Upper lobe of left lung (tissue), 6 donors: ENCODE measurements around the gene GBX1. TPM values are rescaled to one million over a fixed set of nuclear protein-coding genes. Genes with fewer than 3 reads are reported as not detected.

ENCODE experiments used
- ATAC-seq, 2 donors: fragments of 200-7000 bp; cut with Tn5 transposase; one replicate each; pipeline ENCODE4 v1.9.1; 2022; ENCODE audit warnings: mild to moderate bottlenecking in 2 of 2, moderate library complexity in 2 of 2; ENCODE audit not compliant: low FRiP score in 2 of 2
- DNase-seq, 2 donors: peaks; one replicate each; pipeline ENCODE4 v3.0.0-alpha.2; 2019 to 2020
- H3K27ac ChIP-seq, 4 donors: fragments of 200-600 bp; sonication (generic); one replicate each; pipeline ENCODE4 v1.5.1; 2016 to 2019
- H3K27me3 ChIP-seq, 4 donors: fragments of 200-600 bp; sonication (generic); one replicate each; pipeline ENCODE4 v1.5.1; 2017 to 2019
- H3K36me3 ChIP-seq, 4 donors: fragments of 200-600 bp; sonication (generic); one replicate each; pipeline ENCODE4 v1.5.1; 2016 to 2019
- H3K4me1 ChIP-seq, 4 donors: fragments of 200-600 bp; sonication (generic); one replicate each; pipeline ENCODE4 v1.5.1; 2018 to 2019
- H3K4me3 ChIP-seq, 4 donors: fragments of 200-600 bp; sonication (generic); one replicate each; pipeline ENCODE4 v1.5.1; 2017 to 2019; ENCODE audit warnings: mild to moderate bottlenecking in 2 of 4, moderate library complexity in 1 of 4
- H3K9me3 ChIP-seq, 4 donors: fragments of 200-600 bp; sonication (generic); one replicate each; pipeline ENCODE4 v1.5.1; 2018 to 2019
- EP300 ChIP-seq, 4 donors: sonication (generic); formaldehyde crosslinking; IDR thresholded peaks; one replicate each; pipeline ENCODE4 v1.5.1; 2017; ENCODE audit warnings: antibody characterized with exemption in 4 of 4, control low read depth in 2 of 4
- POLR2A ChIP-seq, 4 donors: fragments of 450-650 bp; IDR thresholded peaks; one replicate each; pipeline ENCODE4 v1.5.1; 2016 to 2017; ENCODE audit warnings: antibody characterized with exemption in 4 of 4, mild to moderate bottlenecking in 2 of 4
- POLR2AphosphoS5 ChIP-seq, 2 donors: sonication (generic); formaldehyde crosslinking; IDR thresholded peaks; one replicate each; pipeline ENCODE4 v1.5.1; 2017; ENCODE audit warnings: antibody characterized with exemption in 2 of 2
- WGBS, 2 donors: methylation state at CpG; one replicate each; pipeline ENCODE4 v1.1.5; 2017 to 2018; 5-methylcytosine and 5-hydroxymethylcytosine counted together
- total RNA-seq, 6 donors: library from RNA; depleted of rRNA in 4 of 6; stranded (reverse); fragments of >200 nt in 4 of 6; gene quantifications; one replicate each; pipeline versions ENCODE4 v1.1.0 to v1.2.1, GENCODE V29; 2016 to 2021
- TF ChIP-seq, protein P1 (sequence below), 6 experiments: fragments of 450-650 bp in 4 of 6; fragments of 200-600 bp in 2 of 6; sonication (generic) in 2 of 6; IDR thresholded peaks; one replicate each; pipeline ENCODE4 v1.5.1; 2016 to 2019; ENCODE audit warnings: antibody characterized with exemption in 6 of 6
- donor health status: DM: no; HTN: no; CAD: no; lungs with moderate emphysema.
- donor health status: DM: no; HTN: yes; CAD: no; lungs with severe emphysema.

Gene GBX1
- total RNA-seq, 6 donors from 2014 or later, result not detected

DNA sequence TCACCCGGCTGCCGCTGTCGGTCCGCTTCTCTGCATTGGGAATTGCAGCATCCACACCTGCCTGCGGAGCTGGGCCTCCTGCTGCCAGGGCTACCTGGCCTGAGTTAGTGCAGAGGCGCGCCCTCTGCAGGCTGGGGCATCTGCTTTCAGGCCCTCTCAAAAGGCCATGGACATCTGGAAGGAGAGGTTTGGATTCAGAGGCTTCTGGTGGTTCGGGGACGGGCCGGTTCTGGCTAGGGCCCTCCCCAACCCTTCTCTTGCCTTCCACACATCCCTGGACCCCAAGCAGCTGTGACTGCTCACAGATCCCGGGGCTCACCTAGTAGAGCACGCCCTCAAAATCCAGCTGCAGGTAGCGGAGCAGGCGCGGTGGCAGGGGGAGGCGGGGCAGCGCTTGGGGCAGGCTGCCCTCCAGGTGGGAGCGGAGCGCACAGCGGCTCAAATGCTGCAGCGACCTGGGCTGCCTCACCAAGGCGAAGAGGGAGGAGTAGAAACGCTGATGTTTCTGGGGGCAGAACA, 8.4 kb upstream of the GBX1 start:
- Histone ChIP-seq H3K4me3 (no peak overlapping the region), H3K9me3 (no peaks in the 10 kb centered on the region), H3K27ac (no peak overlapping the region), H3K36me3 (no peaks in the 10 kb centered on the region), H3K27me3 (no peaks in the 10 kb centered on the region), H3K4me1 (peaks cover 0 to 4% (median 0%) of the 10 kb centered on the region in 4 donors)
- peak in 1 of 2 donors; percentile 70 for DNase-seq
- TF ChIP-seq, protein P1, sequence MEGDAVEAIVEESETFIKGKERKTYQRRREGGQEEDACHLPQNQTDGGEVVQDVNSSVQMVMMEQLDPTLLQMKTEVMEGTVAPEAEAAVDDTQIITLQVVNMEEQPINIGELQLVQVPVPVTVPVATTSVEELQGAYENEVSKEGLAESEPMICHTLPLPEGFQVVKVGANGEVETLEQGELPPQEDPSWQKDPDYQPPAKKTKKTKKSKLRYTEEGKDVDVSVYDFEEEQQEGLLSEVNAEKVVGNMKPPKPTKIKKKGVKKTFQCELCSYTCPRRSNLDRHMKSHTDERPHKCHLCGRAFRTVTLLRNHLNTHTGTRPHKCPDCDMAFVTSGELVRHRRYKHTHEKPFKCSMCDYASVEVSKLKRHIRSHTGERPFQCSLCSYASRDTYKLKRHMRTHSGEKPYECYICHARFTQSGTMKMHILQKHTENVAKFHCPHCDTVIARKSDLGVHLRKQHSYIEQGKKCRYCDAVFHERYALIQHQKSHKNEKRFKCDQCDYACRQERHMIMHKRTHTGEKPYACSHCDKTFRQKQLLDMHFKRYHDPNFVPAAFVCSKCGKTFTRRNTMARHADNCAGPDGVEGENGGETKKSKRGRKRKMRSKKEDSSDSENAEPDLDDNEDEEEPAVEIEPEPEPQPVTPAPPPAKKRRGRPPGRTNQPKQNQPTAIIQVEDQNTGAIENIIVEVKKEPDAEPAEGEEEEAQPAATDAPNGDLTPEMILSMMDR (IDR thresholded peaks at IDR 0.05), result no peak
- TF ChIP-seq EP300 (IDR thresholded peaks at IDR 0.05), result no peak
- no peak for TF ChIP-seq POLR2AphosphoS5 (IDR thresholded peaks at IDR 0.05)
- TF ChIP-seq POLR2A (IDR thresholded peaks at IDR 0.05), result no peak
- no peak for ATAC-seq
- WGBS, 2 donors, result 72 to 83% methylated on average over 10 to 23 of the region's 23 CpGs

DNA sequence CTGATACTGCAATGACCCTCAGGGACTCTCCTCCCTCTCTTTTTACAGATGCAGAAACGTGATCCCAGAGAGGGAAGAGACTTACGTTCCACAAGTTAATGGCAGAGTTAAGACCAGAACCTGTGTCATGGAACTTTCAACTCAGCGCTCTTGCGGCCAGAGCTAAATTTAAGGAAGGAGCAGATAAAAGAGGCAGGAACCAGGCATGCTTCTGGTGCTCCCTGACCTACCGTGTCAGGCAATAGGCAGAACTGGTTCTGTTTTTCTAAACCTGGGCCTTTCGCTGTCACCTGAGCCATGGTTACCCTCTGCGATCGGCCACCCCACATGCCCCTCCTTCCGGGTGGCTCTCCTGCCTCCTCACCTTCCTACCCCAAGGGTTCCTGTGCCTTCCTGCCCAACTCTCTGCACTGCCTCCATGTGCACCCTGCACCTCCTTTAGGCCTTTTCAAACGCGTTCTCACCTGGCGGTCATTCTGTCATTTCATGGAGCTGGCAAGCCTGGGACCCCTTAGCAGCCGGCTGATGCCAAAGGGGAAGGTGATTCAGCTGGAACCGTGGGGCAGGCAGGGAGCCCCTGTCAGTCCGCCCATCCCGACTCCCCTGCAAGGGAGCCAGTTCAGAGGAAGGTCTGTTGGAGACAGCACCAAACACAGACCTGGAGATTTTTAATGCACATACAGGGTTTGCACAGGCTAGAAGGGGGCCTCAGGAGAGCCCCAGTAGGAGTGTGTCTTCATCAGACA, 7.7 kb upstream of the GBX1 start:
- Histone ChIP-seq H3K4me3 (no peak overlapping the region), H3K36me3 (no peaks in the 10 kb centered on the region), H3K27ac (no peak overlapping the region), H3K4me1 (peaks cover 0 to 4% (median 0%) of the 10 kb centered on the region in 4 donors), H3K27me3 (no peaks in the 10 kb centered on the region), H3K9me3 (no peaks in the 10 kb centered on the region)
- ATAC-seq, result no peak
- WGBS, 2 donors, result 81 to 88% methylated on average over 16 of the region's 16 CpGs
- no peak for DNase-seq
- TF ChIP-seq POLR2A (IDR thresholded peaks at IDR 0.05) (no peak), EP300 (IDR thresholded peaks at IDR 0.05) (no peak), POLR2AphosphoS5 (IDR thresholded peaks at IDR 0.05) (no peak)
- TF ChIP-seq, protein P1 (IDR thresholded peaks at IDR 0.05), result no peak

DNA sequence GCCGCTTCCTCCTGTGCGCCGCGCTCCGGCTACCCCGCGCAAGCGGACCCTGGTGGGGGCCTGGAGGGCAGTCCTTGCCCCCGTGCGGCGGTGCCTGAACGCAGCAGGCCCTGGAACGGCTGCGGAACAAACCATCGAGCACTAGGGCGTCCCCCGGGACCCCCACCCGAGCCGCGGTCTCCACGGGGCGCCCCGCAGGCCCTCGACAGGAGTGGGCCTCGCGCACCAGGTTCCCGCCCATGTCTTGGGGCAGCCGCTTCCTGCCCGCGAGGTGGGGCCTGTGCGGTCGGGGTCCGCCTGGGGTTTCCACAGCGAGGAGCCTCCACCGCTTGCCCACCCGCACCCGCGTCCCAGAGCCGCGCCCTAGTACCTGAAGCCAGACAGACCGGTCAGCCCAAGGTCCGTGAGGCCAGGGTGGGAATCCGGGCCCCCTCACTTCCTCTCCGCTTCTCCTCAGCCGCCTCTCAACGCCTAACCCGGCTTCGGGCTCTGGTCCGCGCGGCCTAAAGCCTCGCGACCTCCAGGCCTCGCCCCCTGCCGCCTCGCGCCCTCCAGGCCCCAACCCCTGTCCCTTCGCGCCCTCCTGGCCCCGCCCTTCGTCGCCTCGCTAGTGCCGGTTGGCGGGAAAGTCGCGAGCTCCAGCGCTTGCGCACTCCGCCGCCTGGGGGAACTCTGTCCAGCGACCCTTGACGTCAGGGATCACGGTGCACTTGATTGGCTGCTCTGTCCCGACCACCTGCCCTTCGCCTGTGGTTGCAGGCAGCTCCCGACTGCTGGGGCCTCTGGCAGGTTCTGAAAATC, 7.0 kb upstream of the GBX1 start:
- DNase-seq, result peak; percentile 31 to 89
- 60 to 67% methylated on average over 31 to 69 of the region's 77 CpGs for WGBS, 2 donors
- TF ChIP-seq, protein P1 (IDR thresholded peaks at IDR 0.05), result no peak
- no peak for TF ChIP-seq POLR2A (IDR thresholded peaks at IDR 0.05)
- no peak for TF ChIP-seq EP300 (IDR thresholded peaks at IDR 0.05)
- TF ChIP-seq POLR2AphosphoS5 (IDR thresholded peaks at IDR 0.05), result no peak
- no peaks in the 10 kb centered on the region for H3K36me3 ChIP-seq
- H3K4me3 ChIP-seq, result no peak overlapping the region
- H3K27me3 ChIP-seq, result peaks cover 0 to 3% (median 0%) of the 10 kb centered on the region in 4 donors
- no peak for ATAC-seq
- no peaks in the 10 kb centered on the region for H3K9me3 ChIP-seq
- no peak overlapping the region for H3K27ac ChIP-seq
- H3K4me1 ChIP-seq, result peaks cover 0 to 4% (median 0%) of the 10 kb centered on the region in 4 donors

DNA sequence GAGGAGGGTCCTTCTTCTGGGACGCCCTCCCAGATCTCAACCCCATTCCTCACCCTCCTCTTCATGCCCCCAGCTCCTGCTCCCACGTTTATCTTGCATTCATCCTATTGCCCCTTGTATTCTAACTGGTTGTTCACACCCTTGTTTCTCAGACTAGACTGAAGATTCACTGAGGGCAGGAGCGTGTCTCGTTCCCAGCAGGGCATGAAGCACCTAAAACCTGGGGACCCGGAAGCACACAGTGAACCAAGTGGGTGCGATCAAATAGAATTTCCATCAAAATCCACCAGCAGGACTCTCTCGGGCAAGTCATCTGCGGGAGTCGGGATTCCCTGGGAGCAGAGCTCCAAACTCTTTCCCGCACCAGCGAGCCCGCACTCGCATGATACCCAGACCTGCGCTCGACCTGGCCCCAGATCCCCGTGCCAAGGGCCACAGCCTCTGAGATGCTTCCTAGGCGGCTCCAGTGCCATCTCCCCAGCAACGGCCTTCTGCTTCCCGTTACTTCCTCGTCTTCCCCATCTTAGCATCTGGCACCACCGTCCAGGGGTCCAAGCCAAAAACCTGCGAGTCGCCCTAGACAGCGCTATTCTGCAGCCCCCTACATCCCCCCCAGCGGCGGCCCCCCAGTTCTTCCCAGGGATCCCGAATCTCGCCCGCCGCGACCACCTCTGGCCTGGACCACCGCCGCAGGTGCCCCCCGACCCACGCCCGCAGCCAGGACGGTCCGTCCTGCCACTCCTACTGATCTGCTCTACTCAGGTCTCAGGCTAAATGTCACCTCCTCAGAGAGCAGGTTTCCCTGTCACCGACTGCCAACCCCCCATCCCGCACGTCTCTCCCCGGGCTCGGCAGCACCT, 6.1 kb upstream of the GBX1 start:
- no peak for ATAC-seq
- no peaks in the 10 kb centered on the region for H3K36me3 ChIP-seq
- H3K27ac ChIP-seq, result no peak overlapping the region
- H3K9me3 ChIP-seq, result no peaks in the 10 kb centered on the region
- H3K4me1 ChIP-seq, result peaks cover 0 to 4% (median 0%) of the 10 kb centered on the region in 4 donors
- WGBS, 2 donors, result 82 to 89% methylated on average over 41 to 43 of the region's 43 CpGs
- TF ChIP-seq POLR2A (IDR thresholded peaks at IDR 0.05), result no peak
- TF ChIP-seq EP300 (IDR thresholded peaks at IDR 0.05), result no peak
- TF ChIP-seq, protein P1 (IDR thresholded peaks at IDR 0.05), result no peak
- TF ChIP-seq POLR2AphosphoS5 (IDR thresholded peaks at IDR 0.05), result no peak
- DNase-seq, result peak in 1 of 2 donors; percentile 81
- no peak overlapping the region for H3K4me3 ChIP-seq
- peaks cover 0 to 7% (median 3%) of the 10 kb centered on the region in 4 donors for H3K27me3 ChIP-seq
